ENCODE measurements around the gene CCL2.
"Not testable (repeated sequence)": the region's sequence is repeated elsewhere in the genome, so short reads cannot be mapped to it uniquely, and the experiment has no call there.

Gene CCL2

GRCh38 chr17:34220752-34221395, 34.2 kb upstream of the CCL2 start:
- H3K27ac ChIP-seq = no peak overlapping the region
- no peak for TF ChIP-seq CTCF (conservative IDR thresholded peaks at IDR 0.05)
- TF ChIP-seq ZFX (IDR thresholded peaks at IDR 0.05) = no peak

GRCh38 chr17:34221411-34221810, 33.7 kb upstream of the CCL2 start:
- H3K27ac ChIP-seq = no peak overlapping the region
- TF ChIP-seq ZFX (IDR thresholded peaks at IDR 0.05) (no peak), CTCF (conservative IDR thresholded peaks at IDR 0.05) (no peak)

- H3K27ac ChIP-seq = no peak overlapping the region
- TF ChIP-seq ZFX (IDR thresholded peaks at IDR 0.05) = no peak
- no peak for TF ChIP-seq CTCF (conservative IDR thresholded peaks at IDR 0.05)
These were observed 32.2 kb upstream of the CCL2 start for GRCh38 chr17:34222722-34223497.

- no peak overlapping the region for H3K27ac ChIP-seq
- no peak for TF ChIP-seq CTCF (conservative IDR thresholded peaks at IDR 0.05)
- no peak for TF ChIP-seq ZFX (IDR thresholded peaks at IDR 0.05)
These were observed 30.0 kb upstream of the CCL2 start for GRCh38 chr17:34225046-34225445.

GRCh38 chr17:34226011-34226743, 28.9 kb upstream of the CCL2 start:
- TF ChIP-seq CTCF (conservative IDR thresholded peaks at IDR 0.05) = no peak
- TF ChIP-seq ZFX (IDR thresholded peaks at IDR 0.05) = no peak
- H3K27ac ChIP-seq = no peak overlapping the region

GRCh38 chr17:34226744-34227034, 28.4 kb upstream of the CCL2 start:
- H3K27ac ChIP-seq = no peak overlapping the region
- no peak for TF ChIP-seq ZFX (IDR thresholded peaks at IDR 0.05)
- TF ChIP-seq CTCF (conservative IDR thresholded peaks at IDR 0.05) = no peak

- H3K27ac ChIP-seq = not testable (repeated sequence)
These were observed 27.8 kb upstream of the CCL2 start for GRCh38 chr17:34227293-34227692.
